Measurements from ENCODE around the gene TTC31.

DNA sequence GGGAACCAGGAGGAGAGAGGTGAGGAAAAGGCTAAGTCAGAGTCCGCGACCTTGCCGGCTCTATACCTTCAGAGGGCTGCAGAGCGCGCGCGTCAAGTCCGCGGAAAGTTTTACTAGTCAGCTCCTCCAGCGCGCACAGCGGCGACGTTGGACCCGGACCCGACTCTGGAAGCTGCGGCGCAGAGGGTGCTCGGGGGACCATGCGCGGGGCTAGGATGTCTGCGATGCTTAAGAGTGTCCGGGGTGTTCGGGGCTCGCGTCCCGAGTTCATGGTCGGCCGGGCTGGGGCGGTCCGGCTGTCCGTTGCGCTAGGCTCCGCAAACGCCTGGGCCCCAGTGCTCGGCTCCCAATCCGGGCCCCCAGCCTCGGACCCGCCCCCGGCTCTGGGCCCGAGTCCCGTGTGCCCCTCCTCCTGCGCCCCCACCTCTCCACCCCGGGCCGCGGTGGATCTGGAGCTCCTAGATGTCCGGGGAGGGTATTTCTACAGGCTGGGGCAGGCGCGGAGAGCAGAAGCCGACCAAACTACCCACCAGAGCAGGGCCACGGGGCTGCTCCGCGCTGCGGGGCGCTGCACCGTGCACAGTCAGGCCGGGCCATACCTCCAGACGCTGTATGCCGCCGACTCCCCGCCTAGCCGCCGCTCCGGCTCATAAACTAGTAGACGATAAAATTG lies 16.5 kb downstream of the TTC31 start, which contains the start of gene LBX2:
- TF ChIP-seq, protein P1, sequence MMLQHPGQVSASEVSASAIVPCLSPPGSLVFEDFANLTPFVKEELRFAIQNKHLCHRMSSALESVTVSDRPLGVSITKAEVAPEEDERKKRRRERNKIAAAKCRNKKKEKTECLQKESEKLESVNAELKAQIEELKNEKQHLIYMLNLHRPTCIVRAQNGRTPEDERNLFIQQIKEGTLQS (IDR thresholded peaks at IDR 0.05): no peak
- TF ChIP-seq, protein P2, sequence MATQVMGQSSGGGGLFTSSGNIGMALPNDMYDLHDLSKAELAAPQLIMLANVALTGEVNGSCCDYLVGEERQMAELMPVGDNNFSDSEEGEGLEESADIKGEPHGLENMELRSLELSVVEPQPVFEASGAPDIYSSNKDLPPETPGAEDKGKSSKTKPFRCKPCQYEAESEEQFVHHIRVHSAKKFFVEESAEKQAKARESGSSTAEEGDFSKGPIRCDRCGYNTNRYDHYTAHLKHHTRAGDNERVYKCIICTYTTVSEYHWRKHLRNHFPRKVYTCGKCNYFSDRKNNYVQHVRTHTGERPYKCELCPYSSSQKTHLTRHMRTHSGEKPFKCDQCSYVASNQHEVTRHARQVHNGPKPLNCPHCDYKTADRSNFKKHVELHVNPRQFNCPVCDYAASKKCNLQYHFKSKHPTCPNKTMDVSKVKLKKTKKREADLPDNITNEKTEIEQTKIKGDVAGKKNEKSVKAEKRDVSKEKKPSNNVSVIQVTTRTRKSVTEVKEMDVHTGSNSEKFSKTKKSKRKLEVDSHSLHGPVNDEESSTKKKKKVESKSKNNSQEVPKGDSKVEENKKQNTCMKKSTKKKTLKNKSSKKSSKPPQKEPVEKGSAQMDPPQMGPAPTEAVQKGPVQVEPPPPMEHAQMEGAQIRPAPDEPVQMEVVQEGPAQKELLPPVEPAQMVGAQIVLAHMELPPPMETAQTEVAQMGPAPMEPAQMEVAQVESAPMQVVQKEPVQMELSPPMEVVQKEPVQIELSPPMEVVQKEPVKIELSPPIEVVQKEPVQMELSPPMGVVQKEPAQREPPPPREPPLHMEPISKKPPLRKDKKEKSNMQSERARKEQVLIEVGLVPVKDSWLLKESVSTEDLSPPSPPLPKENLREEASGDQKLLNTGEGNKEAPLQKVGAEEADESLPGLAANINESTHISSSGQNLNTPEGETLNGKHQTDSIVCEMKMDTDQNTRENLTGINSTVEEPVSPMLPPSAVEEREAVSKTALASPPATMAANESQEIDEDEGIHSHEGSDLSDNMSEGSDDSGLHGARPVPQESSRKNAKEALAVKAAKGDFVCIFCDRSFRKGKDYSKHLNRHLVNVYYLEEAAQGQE (IDR thresholded peaks at IDR 0.05): no peak
- TF ChIP-seq, protein P3, sequence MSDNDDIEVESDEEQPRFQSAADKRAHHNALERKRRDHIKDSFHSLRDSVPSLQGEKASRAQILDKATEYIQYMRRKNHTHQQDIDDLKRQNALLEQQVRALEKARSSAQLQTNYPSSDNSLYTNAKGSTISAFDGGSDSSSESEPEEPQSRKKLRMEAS (IDR thresholded peaks at IDR 0.05): no peak
- TF ChIP-seq YY1 (IDR thresholded peaks at IDR 0.05): no peak
- TF ChIP-seq, protein P4, sequence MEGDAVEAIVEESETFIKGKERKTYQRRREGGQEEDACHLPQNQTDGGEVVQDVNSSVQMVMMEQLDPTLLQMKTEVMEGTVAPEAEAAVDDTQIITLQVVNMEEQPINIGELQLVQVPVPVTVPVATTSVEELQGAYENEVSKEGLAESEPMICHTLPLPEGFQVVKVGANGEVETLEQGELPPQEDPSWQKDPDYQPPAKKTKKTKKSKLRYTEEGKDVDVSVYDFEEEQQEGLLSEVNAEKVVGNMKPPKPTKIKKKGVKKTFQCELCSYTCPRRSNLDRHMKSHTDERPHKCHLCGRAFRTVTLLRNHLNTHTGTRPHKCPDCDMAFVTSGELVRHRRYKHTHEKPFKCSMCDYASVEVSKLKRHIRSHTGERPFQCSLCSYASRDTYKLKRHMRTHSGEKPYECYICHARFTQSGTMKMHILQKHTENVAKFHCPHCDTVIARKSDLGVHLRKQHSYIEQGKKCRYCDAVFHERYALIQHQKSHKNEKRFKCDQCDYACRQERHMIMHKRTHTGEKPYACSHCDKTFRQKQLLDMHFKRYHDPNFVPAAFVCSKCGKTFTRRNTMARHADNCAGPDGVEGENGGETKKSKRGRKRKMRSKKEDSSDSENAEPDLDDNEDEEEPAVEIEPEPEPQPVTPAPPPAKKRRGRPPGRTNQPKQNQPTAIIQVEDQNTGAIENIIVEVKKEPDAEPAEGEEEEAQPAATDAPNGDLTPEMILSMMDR (IDR thresholded peaks at IDR 0.05; ENCODE audit: low read depth, low read length, missing input control): no peak
- no peak for TF ChIP-seq GABPA (IDR thresholded peaks at IDR 0.05 in 1 of 2, conservative IDR thresholded peaks at IDR 0.05 in 1 of 2)
- no peak for TF ChIP-seq TAF1 (conservative IDR thresholded peaks at IDR 0.05)
- no peak for TF ChIP-seq RAD21 (IDR thresholded peaks at IDR 0.05)
- no peak for TF ChIP-seq SP1 (IDR thresholded peaks at IDR 0.05)
- TF ChIP-seq FOXA2 (IDR thresholded peaks at IDR 0.05): no peak
- TF ChIP-seq JUND (IDR thresholded peaks at IDR 0.05): no peak
